ENCODE measurements around the gene RGL1. TPM values are rescaled to one million over a fixed set of nuclear protein-coding genes. Genes with fewer than 3 reads are reported as not detected.
"Not testable (repeated sequence)": the region's sequence is repeated elsewhere in the genome, so short reads cannot be mapped to it uniquely, and the experiment has no call there.

RGL1 gene
- total RNA-seq, 1 donor: 24.6 TPM

- no peak for TF ChIP-seq CTCF (IDR thresholded peaks at IDR 0.05; ENCODE audit: extremely low read depth, low read depth, low read length)
- Histone ChIP-seq H2AFZ (ENCODE audit: low read length) (no peak overlapping the region), H3K9me3 (ENCODE audit: low read depth, low read length) (no peaks in the 10 kb centered on the region), H3K36me3 (ENCODE audit: insufficient read depth, low read length) (no peaks in the 10 kb centered on the region), H3K27ac (ENCODE audit: low read depth, low read length) (no peak overlapping the region), H4K20me1 (ENCODE audit: insufficient read depth, low read length) (no peaks in the 10 kb centered on the region), H3K4me3 (ENCODE audit: insufficient read depth, low read length) (no peak overlapping the region), H3K4me1 (ENCODE audit: insufficient read depth, low read length) (peaks cover 17% of the 10 kb centered on the region), H3K79me2 (ENCODE audit: insufficient read depth, low read length) (no peaks in the 10 kb centered on the region), H3K4me2 (ENCODE audit: insufficient read depth, low read length) (no peak overlapping the region), H3K27me3 (ENCODE audit: insufficient read depth, low read length) (no peaks in the 10 kb centered on the region)
- DNase-seq (ENCODE audit: insufficient read length, low spot score, missing footprints): peak; percentile 67
Observed at GRCh38 chr1:183783767-183784637, 20.9 kb upstream of the RGL1 start.

GRCh38 chr1:183785921-183786320 is 19.0 kb upstream of the RGL1 start:
- not testable (repeated sequence) for H4K20me1 ChIP-seq (ENCODE audit: insufficient read depth, low read length); H3K27ac ChIP-seq (ENCODE audit: low read depth, low read length); H2AFZ ChIP-seq (ENCODE audit: low read length); H3K4me3 ChIP-seq (ENCODE audit: insufficient read depth, low read length); H3K79me2 ChIP-seq (ENCODE audit: insufficient read depth, low read length); H3K9me3 ChIP-seq (ENCODE audit: low read depth, low read length); DNase-seq (ENCODE audit: insufficient read length, low spot score, missing footprints); H3K27me3 ChIP-seq (ENCODE audit: insufficient read depth, low read length); H3K4me2 ChIP-seq (ENCODE audit: insufficient read depth, low read length); H3K36me3 ChIP-seq (ENCODE audit: insufficient read depth, low read length)
- H3K4me1 ChIP-seq (ENCODE audit: insufficient read depth, low read length): peaks cover 17% of the 10 kb centered on the region

GRCh38 chr1:183787704-183788103 is 17.2 kb upstream of the RGL1 start:
- Histone ChIP-seq H4K20me1 (ENCODE audit: insufficient read depth, low read length) (no peaks in the 10 kb centered on the region), H3K4me3 (ENCODE audit: insufficient read depth, low read length) (no peak overlapping the region), H2AFZ (ENCODE audit: low read length) (no peak overlapping the region), H3K9me3 (ENCODE audit: low read depth, low read length) (no peaks in the 10 kb centered on the region), H3K4me2 (ENCODE audit: insufficient read depth, low read length) (no peak overlapping the region), H3K36me3 (ENCODE audit: insufficient read depth, low read length) (no peaks in the 10 kb centered on the region), H3K4me1 (ENCODE audit: insufficient read depth, low read length) (peaks cover 15% of the 10 kb centered on the region), H3K27ac (ENCODE audit: low read depth, low read length) (no peak overlapping the region), H3K27me3 (ENCODE audit: insufficient read depth, low read length) (no peaks in the 10 kb centered on the region), H3K79me2 (ENCODE audit: insufficient read depth, low read length) (no peaks in the 10 kb centered on the region)
- no peak for TF ChIP-seq CTCF (IDR thresholded peaks at IDR 0.05; ENCODE audit: extremely low read depth, low read depth, low read length)
- DNase-seq (ENCODE audit: insufficient read length, low spot score, missing footprints): no peak

- Histone ChIP-seq H3K4me2 (ENCODE audit: insufficient read depth, low read length) (no peak overlapping the region), H3K4me1 (ENCODE audit: insufficient read depth, low read length) (no peaks in the 10 kb centered on the region), H3K79me2 (ENCODE audit: insufficient read depth, low read length) (no peaks in the 10 kb centered on the region), H3K9me3 (ENCODE audit: low read depth, low read length) (no peaks in the 10 kb centered on the region), H4K20me1 (ENCODE audit: insufficient read depth, low read length) (no peaks in the 10 kb centered on the region), H3K4me3 (ENCODE audit: insufficient read depth, low read length) (no peak overlapping the region), H3K36me3 (ENCODE audit: insufficient read depth, low read length) (no peaks in the 10 kb centered on the region), H3K27me3 (ENCODE audit: insufficient read depth, low read length) (no peaks in the 10 kb centered on the region), H2AFZ (ENCODE audit: low read length) (no peak overlapping the region), H3K27ac (ENCODE audit: low read depth, low read length) (no peak overlapping the region)
- TF ChIP-seq CTCF (IDR thresholded peaks at IDR 0.05; ENCODE audit: extremely low read depth, low read depth, low read length): no peak
- no peak for DNase-seq (ENCODE audit: insufficient read length, low spot score, missing footprints)
Observed at GRCh38 chr1:183791319-183791718, 13.6 kb upstream of the RGL1 start.
